Natural killer cell (primary cell): ENCODE results near the gene EIF2AK2. TPM values are rescaled to one million over a fixed set of nuclear protein-coding genes. Genes with fewer than 3 reads are reported as not detected.

ENCODE experiments used
- ATAC-seq, 3 donors: fragments of 150-1000 bp in 2 of 3; fragments of 200-7000 bp in 1 of 3; cut with Tn5 transposase; 1 replicate in 1 of 3; 2 replicates in 2 of 3; pipeline ENCODE4 v1.10.0; 2021; ENCODE audit warnings: mild to moderate bottlenecking in 2 of 3, moderate library complexity in 2 of 3
- DNase-seq, 2 donors: peaks; one replicate each; pipeline versions ENCODE4 v3.0.0 to v3.0.0-alpha.2; 2013 to 2021; ENCODE audit warnings: mixed read lengths in 1 of 2
- H3K27ac ChIP-seq: one replicate; pipeline ENCODE4 v1.5.1; 2013; ENCODE audit warnings: mild to moderate bottlenecking, low read length
- H3K27me3 ChIP-seq: one replicate; pipeline ENCODE4 v1.6.1; 2013; ENCODE audit warnings: low read length; ENCODE audit not compliant: control insufficient read depth, insufficient read depth
- H3K36me3 ChIP-seq: one replicate; pipeline ENCODE4 v1.6.1; 2013; ENCODE audit warnings: low read length; ENCODE audit not compliant: control insufficient read depth, insufficient read depth
- H3K4me1 ChIP-seq: one replicate; pipeline ENCODE4 v1.6.1; 2013; ENCODE audit warnings: low read length; ENCODE audit not compliant: control insufficient read depth, insufficient read depth
- H3K4me3 ChIP-seq: one replicate; pipeline ENCODE4 v1.5.1; 2013; ENCODE audit warnings: low read length
- H3K9me3 ChIP-seq: one replicate; pipeline ENCODE4 v1.6.1; 2013; ENCODE audit warnings: low read length; ENCODE audit not compliant: control insufficient read depth, insufficient read depth
- H3K27ac Mint-ChIP-seq, 2 donors: one replicate each; pipeline ENCODE4 v1.8.0; 2022; ENCODE audit warnings: mild to moderate bottlenecking in 2 of 2, mixed read lengths in 2 of 2, moderate library complexity in 1 of 2
- H3K27me3 Mint-ChIP-seq, 2 donors: one replicate each; pipeline ENCODE4 v1.8.0; 2022; ENCODE audit warnings: low read depth in 2 of 2, mixed read lengths in 2 of 2
- H3K36me3 Mint-ChIP-seq: one replicate; pipeline ENCODE4 v1.8.0; 2022; ENCODE audit warnings: mixed read lengths
- H3K4me1 Mint-ChIP-seq, 2 donors: one replicate each; pipeline ENCODE4 v1.8.0; 2022; ENCODE audit warnings: mixed read lengths in 2 of 2
- H3K4me3 Mint-ChIP-seq: one replicate; pipeline ENCODE4 v1.8.0; 2022; ENCODE audit warnings: mild to moderate bottlenecking, moderate library complexity, mixed read lengths
- H3K9me3 Mint-ChIP-seq, 2 donors: one replicate each; pipeline ENCODE4 v1.8.0; 2022; ENCODE audit warnings: mixed read lengths in 2 of 2
- CTCF ChIP-seq: fragments of 200-600 bp; IDR thresholded peaks from one replicate; pipeline ENCODE4 v1.8.0; 2022; ENCODE audit warnings: antibody characterized with exemption
- WGBS: methylation state at CpG from one replicate; pipeline ENCODE4 v1.1.7; 2013; ENCODE audit warnings: missing lambda C conversion rate; ENCODE audit not compliant: insufficient coverage; 5-methylcytosine and 5-hydroxymethylcytosine counted together
- intact Hi-C: fragments of 100-400 bp; cut with micrococcal nuclease; formaldehyde crosslinking; loops from one replicate; pipeline ENCODE4 v1.14.2; 2022
- total RNA-seq, 4 donors: library from RNA; stranded (reverse); fragments of 120-200 nt in 1 of 4; gene quantifications; one replicate each; pipeline versions ENCODE4 v1.2.3 to v1.2.4, GENCODE V29; 2013 to 2022

EIF2AK2 gene
- total RNA-seq, 3 donors from 2014 or later (not counting 1 experiment from before 2014, with no cell fraction given): 29.9 to 47.3 (median 43.9) TPM

- no peaks in the 10 kb centered on the region for H3K27me3 ChIP-seq
- intact Hi-C loops: no loop called here
- Mint-ChIP-seq H3K27me3 (no peaks in the 10 kb centered on the region), H3K4me3 (no peak overlapping the region), H3K27ac (no peak overlapping the region), H3K9me3 (peaks cover 4 to 5% of the 10 kb centered on the region in 2 donors), H3K4me1 (no peaks in the 10 kb centered on the region), H3K36me3 (peaks cover 9% of the 10 kb centered on the region)
- H3K9me3 ChIP-seq: no peaks in the 10 kb centered on the region
- no CpG with 5 or more reads among the region's 1 CpG for WGBS
- no peaks in the 10 kb centered on the region for H3K4me1 ChIP-seq
- H3K4me3 ChIP-seq: no peak overlapping the region
- H3K27ac ChIP-seq: no peak overlapping the region
- no peak for ATAC-seq
- H3K36me3 ChIP-seq: no peaks in the 10 kb centered on the region
- TF ChIP-seq CTCF: no peak
- DNase-seq: no peak
These were observed 8.0 kb upstream of the EIF2AK2 start for GRCh38 chr2:37164757-37165156.

GRCh38 chr2:37156071-37156856, 516 bp downstream of the EIF2AK2 start:
- peak overlapping the region; percentile 87 to 89 for H3K27ac Mint-ChIP-seq
- peak in 1 of 2 donors; percentile 46 for DNase-seq
- Histone ChIP-seq H3K27me3 (no peaks in the 10 kb centered on the region), H3K27ac (peak overlapping the region; percentile 63), H3K36me3 (peaks cover 3% of the 10 kb centered on the region), H3K4me1 (peaks cover 19% of the 10 kb centered on the region), H3K9me3 (no peaks in the 10 kb centered on the region), H3K4me3 (peak overlapping the region; percentile 87)
- ATAC-seq: peak; percentile 13 to 28 (median 14)
- WGBS: 3% methylated on average over 27 of the region's 27 CpGs
- no peak for TF ChIP-seq CTCF
- H3K4me1 Mint-ChIP-seq: peaks cover 37 to 39% of the 10 kb centered on the region in 2 donors
- peak overlapping the region; percentile 94 for H3K4me3 Mint-ChIP-seq
- no peaks in the 10 kb centered on the region for H3K27me3 Mint-ChIP-seq
- no peaks in the 10 kb centered on the region for H3K36me3 Mint-ChIP-seq
- intact Hi-C loops: loop anchor here (2.0 to 10.0 kb wide), 2 partner anchors 41 to 719 kb away; partner anchors contain the start of gene CEBPZOS
- H3K9me3 Mint-ChIP-seq: no peaks in the 10 kb centered on the region

GRCh38 chr2:37154785-37155184, 2.0 kb downstream of the EIF2AK2 start:
- peak overlapping the region; percentile 14 for H3K4me3 Mint-ChIP-seq
- no peak overlapping the region for H3K4me3 ChIP-seq
- no peaks in the 10 kb centered on the region for H3K27me3 ChIP-seq
- H3K4me1 ChIP-seq: peaks cover 19% of the 10 kb centered on the region
- H3K27ac ChIP-seq: peak overlapping the region; percentile 18
- H3K4me1 Mint-ChIP-seq: peaks cover 43 to 47% of the 10 kb centered on the region in 2 donors
- no peak for DNase-seq
- H3K36me3 Mint-ChIP-seq: no peaks in the 10 kb centered on the region
- peaks cover 3% of the 10 kb centered on the region for H3K36me3 ChIP-seq
- no peaks in the 10 kb centered on the region for H3K9me3 ChIP-seq
- no peak for ATAC-seq
- no peak for TF ChIP-seq CTCF
- H3K27ac Mint-ChIP-seq: peak overlapping the region; percentile 87 to 89
- WGBS: 71% methylated on average over 4 of the region's 4 CpGs
- no peaks in the 10 kb centered on the region for H3K9me3 Mint-ChIP-seq
- intact Hi-C loops: loop anchor here (10.0 kb wide), 1 partner anchor 720 kb away; no protein-coding TSS in a partner anchor
- no peaks in the 10 kb centered on the region for H3K27me3 Mint-ChIP-seq
